GM12864 (cell line): ENCODE data around the gene CIB4.

Experiments used
- DNase-seq: peaks from one replicate; pipeline ENCODE4 v3.0.0-alpha.2; 2011; ENCODE audit warnings: low read depth
- H3K4me3 ChIP-seq: 2 replicates; pipeline ENCODE4 v1.5.1; 2011; ENCODE audit warnings: mild to moderate bottlenecking, low read depth, low read length, control low read depth
- TF ChIP-seq, protein P1 (sequence below): IDR thresholded peaks from 2 replicates; pipeline ENCODE4 v1.5.1; 2011; ENCODE audit warnings: low read depth, mild to moderate bottlenecking, moderate library complexity, low read length, control low read depth, inconsistent platforms; ENCODE audit errors: missing control alignments

CIB4 gene

GRCh38 chr2:26672818-26673393 lies 31.7 kb upstream of the CIB4 start:
- TF ChIP-seq, protein P1, sequence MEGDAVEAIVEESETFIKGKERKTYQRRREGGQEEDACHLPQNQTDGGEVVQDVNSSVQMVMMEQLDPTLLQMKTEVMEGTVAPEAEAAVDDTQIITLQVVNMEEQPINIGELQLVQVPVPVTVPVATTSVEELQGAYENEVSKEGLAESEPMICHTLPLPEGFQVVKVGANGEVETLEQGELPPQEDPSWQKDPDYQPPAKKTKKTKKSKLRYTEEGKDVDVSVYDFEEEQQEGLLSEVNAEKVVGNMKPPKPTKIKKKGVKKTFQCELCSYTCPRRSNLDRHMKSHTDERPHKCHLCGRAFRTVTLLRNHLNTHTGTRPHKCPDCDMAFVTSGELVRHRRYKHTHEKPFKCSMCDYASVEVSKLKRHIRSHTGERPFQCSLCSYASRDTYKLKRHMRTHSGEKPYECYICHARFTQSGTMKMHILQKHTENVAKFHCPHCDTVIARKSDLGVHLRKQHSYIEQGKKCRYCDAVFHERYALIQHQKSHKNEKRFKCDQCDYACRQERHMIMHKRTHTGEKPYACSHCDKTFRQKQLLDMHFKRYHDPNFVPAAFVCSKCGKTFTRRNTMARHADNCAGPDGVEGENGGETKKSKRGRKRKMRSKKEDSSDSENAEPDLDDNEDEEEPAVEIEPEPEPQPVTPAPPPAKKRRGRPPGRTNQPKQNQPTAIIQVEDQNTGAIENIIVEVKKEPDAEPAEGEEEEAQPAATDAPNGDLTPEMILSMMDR: no peak
- no peak overlapping the region for H3K4me3 ChIP-seq
- DNase-seq: no peak

GRCh38 chr2:26672112-26672817 lies 31.1 kb upstream of the CIB4 start:
- TF ChIP-seq, protein P1: no peak
- H3K4me3 ChIP-seq: no peak overlapping the region

DNA sequence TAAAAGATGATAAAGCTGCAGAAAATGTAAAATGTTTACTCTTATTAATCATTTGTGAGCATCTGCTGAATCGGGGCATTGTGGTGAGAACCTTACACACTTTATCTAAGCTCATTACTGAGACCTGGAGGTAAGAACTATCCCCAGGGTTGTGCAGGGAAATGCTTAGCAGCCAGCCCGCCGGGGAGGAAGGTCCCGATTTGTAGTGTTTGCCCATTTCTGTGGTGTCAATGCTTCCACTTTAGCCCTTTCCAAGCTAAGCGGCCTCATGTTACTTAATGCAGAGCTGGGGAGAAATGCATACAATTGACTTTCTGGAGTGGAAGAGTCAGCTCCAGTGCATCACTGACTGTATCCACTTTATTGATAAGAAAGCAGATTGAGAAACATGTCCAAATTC lies 30.5 kb upstream of the CIB4 start:
- no peak for DNase-seq
- TF ChIP-seq, protein P1: no peak
- H3K4me3 ChIP-seq: no peak overlapping the region

More at GRCh38 chr2:26672112-26672817, 31.1 kb upstream of the CIB4 start:
- DNase-seq: no peak

DNA sequence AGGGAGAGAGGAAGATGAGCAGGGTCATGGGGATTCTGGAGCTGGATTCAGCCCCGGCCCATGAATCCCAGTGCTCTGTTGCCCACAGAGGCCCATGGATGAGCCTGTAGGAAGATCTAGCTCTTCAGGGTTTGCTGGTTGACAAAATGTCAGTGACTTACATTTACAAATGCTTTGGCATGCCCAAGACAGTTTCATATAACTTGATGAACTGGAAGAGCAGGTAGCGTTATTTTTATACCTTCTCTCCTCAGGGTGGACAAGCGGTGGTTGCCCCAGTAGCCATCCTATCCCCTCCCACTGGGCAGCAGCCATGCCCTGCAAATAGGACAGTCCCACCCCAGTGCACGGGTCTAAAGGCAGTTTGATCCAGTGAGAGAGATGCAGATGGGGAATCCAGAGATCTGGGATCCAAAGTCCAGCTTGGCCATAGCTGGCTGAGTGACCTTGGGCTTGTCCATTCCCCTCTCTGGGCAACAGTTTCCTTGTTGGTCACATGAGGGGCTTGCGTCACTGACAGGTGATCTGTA lies 29.8 kb upstream of the CIB4 start:
- H3K4me3 ChIP-seq: no peak overlapping the region
- TF ChIP-seq, protein P1: no peak
- DNase-seq: no peak

DNA sequence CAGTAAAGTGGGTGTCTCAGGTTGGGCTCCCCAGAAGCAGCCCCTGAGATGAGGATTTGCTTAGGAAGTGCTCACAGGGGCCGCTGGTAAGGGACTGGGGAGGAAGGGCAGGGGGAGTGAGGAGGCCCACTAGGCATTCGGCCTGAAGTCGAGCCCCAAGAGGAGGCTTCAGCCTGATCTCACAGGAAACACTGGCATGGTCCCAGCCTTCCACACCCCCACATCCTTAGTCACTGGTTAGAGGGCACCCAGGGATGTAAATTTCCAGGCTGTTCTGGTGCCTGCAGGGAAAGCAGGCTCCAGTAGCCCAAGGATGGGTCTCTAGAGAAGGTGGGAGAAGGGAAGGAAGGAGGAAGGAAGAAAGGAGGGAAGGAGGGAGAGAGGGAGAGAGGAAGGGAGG lies 29.0 kb upstream of the CIB4 start:
- TF ChIP-seq, protein P1: no peak
- no peak overlapping the region for H3K4me3 ChIP-seq
- DNase-seq: no peak

DNA sequence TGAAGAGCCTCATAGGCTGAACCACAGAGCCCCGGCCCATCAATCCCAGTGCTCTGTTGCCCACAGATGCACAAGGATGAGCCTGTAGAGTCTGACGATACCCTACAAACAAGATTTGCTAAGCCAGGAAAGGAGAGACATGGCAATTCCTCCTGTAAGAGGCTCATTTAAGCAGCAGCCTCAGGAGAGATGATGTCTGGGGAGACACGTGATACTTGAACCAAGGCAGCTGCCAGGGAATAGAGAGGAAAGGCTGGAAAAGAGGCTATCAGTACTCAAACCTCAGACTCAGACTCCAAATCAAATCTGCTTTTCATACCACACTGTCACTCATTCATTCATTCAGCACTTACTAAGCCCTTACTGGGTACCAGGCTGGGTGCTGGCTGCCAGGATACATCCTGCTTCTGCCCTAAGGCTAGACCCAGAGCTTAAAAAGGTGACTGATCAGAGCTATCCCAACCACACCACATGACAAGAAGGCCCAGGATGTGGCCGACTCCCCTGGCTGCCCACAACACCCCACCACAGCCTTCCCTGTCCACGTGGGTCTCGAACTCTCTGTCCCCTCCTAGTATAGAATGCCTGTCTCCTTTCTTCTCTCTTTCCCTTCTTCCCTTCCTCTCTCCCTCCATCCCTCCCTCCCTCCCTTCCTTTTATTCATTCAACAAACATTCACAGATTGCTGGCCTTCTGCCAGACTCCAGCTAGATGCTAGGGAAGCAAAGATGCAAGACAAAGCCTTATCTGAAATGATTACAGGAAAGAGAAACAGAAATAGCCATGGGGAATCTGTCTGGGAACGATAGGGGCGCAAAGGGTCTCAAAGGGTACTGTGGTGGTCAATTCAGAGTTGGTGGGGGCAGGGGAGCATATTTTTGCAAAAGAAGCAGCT lies 27.9 kb upstream of the CIB4 start:
- H3K4me3 ChIP-seq: no peak overlapping the region
- DNase-seq: no peak
- TF ChIP-seq, protein P1: no peak
